GM19467 (cell line): ENCODE data around the gene YIF1B.
"Not testable (repeated sequence)": the region's sequence is repeated elsewhere in the genome, so short reads cannot be mapped to it uniquely, and the experiment has no call there.

Source experiments
- ATAC-seq: cut with Tn5 transposase; IDR thresholded peaks from one replicate; pipeline ENCODE4 v1.9.1; 2021; ENCODE audit warnings: mild to moderate bottlenecking, moderate library complexity; ENCODE audit not compliant: unreplicated experiment

Gene YIF1B

DNA sequence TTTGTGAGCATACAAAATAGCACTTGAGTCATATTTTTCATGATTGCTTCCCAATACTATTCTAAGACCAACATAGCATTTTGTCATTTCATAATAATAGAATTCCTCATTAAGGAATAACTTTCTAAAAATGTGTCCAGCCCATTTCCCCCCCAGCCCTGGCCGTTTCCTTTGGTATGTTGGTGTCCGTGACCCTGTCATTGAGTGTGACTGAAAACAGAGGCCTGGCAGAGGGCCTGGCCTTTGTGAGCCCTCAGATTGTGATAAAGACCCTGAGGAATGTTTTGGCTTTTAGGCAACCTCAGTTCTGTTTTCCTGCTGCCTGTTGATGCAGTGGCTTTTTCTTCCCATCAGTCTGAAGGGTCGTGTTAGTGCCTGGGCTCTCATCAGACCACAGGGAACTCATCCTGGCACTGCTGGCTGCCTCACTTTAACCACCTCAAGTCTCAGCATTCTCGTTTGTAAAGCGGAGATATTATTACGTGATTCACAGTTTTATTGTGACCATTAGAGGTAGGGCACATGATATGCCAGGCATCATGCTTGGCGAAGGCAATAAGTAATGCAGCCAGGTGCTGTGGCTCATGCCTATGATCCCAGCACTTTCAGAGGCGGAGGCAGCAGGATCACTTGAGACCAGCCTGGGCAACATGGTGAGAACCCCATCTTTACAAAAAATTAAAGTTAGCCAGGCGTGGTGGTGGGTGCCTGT lies 37.6 kb downstream of the YIF1B start:
- no peak for ATAC-seq

DNA sequence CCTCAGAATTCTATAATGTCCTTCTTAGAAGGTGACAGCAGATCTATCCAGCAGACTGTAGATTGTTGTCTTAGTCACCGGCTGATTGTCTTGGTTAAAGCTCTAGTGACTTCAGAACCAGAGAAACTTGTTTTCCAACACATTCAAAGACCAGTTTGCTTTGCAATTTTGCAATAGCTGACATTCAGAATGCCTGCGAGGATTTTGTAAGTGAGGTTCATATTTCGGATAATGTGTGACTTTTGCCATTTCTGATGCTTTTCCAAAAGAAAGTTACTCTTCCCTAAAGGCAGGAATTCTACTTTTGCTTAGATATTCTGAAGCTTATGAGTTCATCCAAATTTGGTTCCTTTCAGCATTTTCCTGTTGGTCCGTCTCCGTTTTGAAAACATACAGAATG lies 38.2 kb downstream of the YIF1B start:
- ATAC-seq: no peak

DNA sequence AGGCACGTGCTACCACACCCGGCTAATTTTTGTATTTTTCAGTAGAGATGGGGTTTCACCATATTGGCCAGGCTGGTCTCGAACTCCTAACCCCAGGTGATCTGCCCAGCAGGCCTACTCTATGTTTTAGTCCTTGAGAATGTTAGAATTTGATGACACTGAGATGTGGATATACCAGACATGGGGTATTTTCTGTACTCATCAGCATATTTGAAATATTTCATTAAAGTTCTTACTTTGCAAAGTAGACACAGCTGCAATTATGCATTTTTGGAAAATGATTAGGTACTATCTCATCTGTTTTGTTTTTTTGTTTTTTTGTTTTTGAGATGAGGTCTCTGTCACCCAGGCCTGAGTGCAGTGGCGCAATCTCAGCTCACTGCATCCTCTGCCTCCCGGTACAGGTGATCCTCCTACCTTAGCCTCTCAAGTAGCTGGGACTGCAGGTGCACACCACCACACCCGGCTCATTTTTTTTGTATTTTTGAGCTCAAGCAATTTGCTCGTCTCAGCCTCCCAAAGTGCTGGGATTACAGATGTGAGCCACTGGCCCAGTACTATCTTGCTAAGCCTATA lies 38.7 kb downstream of the YIF1B start:
- no peak for ATAC-seq

DNA sequence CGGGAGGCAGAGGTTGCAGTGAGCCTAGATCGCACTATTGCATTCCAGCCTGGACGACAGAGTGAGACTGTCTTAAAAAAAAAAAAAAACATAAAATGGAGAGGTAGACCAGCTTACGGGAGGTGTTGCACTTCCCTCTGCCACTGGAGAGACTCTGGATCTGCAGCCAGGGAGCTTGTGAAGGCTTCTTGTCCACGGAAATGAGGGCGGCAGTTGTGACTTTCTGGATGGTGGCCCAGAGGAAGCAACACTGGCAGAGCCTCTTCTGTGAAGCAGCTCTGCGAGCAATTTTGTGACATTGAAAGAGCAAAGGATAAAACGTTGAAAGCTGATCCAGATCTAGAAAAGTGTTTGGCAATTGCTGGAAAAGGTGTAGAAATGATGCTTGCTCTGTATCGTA lies 41.0 kb downstream of the YIF1B start:
- ATAC-seq: no peak

DNA sequence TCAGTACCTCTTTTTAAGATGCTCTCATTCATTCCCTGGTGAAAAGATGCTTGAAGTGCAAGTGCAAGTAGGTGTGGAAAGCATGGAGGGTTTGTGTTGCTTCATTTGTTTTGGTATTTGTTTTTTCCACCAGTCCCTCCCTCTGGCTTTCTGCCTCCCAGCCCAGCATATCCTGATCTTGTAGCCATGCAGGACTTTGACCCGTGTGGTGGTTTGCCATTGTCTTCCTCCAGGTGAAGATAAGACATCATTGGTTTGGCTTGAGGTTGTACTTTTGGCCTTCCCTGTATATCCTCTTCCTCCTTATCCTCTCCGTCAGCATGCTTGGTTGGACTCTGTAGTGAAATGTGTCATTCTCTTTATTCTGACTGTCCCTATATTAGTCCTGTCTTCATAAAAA lies 42.2 kb downstream of the YIF1B start:
- no peak for ATAC-seq

DNA sequence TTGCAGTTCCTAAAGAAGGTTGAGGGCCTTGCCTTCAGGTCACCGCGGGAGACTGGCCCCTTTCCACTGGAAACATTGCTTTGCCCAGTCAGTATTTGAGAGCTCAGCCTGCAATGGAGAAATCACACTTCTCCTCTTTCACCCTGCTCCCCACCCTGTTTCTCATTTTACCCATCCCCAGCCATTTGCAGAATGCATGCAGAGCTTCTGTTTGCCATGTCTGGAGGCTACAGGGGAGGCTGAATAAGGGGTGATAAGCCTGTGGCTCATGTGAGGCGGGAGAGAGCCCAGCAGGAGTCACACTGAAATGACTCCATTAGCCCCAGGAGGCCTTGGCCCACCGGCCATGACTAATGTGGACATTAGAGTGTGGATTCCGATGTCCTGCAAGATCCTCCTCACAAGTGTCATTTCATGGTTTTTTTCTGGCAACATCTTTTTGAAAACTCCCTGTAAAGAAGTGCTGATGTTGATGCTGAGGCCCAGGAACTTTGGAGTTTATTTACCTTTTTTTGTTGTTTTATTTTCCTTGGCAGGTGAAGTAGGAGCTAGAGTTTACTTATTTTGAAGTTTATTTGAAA lies 45.1 kb downstream of the YIF1B start:
- no peak for ATAC-seq

DNA sequence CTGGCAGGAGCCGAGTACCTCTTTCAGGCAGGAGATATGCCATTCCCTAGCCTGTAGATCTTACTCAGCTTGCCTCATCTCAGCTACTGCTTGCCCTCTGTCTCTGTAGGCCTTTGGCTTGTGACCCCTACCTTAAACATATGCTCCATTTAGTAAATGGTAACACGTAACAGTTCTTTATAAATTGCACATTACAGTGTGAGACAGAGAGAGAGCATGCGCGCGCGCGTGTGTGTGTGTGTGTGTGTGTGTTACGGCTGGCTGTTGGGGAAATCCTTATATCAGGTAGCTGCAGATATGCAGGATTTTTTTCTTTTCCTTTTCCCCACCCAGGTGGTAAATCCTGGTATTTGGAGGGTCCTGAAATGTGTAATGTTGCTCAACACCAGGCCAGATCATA lies 47.2 kb downstream of the YIF1B start:
- ATAC-seq: no peak

DNA sequence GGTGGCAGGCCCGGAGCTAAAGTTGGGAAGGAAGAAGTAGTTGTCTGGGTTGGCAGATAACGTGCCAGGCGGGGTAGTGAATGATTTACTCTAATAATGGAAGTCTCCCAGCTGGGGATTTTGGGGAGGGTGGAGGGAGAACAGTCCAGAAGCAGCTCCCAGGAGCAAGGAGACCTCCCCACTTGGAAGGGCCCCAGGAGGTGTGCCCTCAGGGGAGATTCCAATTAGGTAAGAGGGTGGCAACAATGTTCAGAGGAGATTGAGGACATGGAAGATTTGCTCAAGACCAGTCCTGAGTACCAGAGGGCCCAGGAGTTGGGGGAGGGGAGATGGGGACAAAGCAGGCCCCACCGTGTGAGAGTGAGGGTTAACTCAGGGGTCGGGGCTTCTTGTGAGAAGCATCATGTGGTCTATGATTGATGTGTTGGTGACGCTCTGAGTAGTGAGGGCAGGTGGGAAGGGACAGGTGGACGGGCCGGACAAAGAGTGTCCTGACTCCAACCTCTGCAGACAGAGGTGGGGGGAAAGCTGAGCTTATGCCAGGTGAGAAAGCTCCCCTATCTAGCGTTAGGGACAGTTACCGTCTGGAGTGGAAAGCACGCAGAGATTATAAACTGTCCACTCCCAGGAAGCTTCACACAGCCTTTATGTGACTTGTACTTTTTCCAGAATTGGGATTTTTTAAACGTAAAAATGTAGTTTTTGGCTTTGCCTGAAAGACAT lies 47.8 kb downstream of the YIF1B start:
- ATAC-seq: no peak

DNA sequence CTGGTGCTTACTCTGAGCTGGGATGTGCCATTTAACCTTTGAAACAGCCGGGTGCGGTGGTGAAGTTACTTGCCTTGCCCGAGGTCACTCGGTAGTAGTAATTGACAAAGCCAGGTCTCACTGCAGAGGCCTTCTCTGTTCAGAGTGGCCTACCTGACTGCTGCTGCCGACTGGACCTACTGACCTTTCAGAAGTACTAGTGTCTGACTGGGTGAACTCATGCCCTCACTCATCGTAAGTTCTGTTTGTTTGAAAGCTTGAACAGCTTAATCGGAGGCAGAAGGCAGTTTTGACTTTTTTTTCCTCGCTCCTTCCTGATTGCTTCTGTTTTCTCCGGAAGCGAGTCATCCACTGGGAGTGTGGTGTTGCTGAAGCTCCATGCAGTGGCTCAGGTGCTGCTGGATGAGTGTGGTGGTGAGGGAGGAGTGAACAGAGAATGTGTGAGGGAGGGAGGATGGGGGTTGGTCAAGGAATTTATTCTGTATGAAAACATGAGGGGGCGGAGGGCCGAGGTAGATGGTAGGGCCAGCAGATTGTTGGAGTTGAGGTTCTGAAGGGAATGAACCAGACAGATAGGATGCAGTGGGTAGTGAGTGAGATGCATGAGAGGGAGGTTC lies 48.7 kb downstream of the YIF1B start:
- ATAC-seq: no peak

DNA sequence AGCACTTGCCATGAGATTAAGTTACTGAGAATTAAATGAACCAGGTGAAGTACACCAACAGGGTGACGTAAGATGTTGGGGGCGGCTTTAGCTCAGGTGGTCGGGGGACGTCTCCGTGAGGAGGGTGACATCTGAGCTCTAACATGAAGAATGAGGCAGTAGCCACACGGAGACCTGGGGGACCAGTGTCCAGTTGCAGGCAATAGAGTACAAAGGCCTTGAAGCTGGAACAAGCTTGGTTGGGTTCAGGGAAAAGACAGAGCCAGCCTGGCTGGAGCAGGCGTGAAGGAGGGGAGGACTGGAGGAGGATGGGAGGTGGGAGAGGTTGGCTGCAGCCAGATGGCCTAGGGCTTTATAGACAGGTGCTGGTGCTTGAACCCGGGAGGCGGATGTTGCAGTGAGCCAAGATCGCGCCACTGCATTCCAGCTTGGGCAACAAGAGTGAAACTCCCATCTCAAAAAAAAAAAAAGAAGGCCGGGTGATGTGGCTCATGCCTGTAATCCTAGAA lies 49.8 kb downstream of the YIF1B start:
- ATAC-seq: no peak

DNA sequence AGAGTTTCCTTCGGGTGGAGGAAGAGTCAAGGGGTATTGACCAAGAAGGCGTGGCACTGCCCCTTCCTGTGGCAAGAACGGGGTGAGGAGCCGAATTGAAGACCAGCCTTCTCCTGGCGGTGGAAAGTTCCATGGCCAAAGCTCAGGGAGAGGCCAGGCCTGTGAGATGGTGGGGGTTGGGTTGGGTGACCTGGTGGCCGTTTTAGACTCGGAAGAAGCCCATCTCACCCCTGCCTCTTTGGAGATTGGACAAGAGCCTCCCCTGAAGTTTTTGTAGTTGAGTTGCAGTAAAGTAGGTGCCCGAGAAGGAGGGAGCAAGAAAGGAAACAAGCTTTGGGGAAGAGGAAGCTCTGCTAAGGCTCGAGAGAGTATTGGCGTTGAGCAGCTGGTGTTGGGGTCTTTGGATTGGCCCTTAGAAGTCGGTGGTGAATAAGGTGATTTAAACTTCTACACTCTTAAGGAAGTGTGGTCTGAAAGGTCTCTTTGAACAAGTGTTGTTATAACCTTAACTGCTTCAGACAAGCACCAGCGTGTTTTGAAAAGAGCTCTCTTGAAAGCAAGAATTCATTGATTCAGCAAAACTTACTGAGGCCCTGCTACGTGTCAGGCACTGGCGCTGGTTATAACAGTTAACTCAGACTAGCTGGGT lies 50.4 kb downstream of the YIF1B start:
- no peak for ATAC-seq

DNA sequence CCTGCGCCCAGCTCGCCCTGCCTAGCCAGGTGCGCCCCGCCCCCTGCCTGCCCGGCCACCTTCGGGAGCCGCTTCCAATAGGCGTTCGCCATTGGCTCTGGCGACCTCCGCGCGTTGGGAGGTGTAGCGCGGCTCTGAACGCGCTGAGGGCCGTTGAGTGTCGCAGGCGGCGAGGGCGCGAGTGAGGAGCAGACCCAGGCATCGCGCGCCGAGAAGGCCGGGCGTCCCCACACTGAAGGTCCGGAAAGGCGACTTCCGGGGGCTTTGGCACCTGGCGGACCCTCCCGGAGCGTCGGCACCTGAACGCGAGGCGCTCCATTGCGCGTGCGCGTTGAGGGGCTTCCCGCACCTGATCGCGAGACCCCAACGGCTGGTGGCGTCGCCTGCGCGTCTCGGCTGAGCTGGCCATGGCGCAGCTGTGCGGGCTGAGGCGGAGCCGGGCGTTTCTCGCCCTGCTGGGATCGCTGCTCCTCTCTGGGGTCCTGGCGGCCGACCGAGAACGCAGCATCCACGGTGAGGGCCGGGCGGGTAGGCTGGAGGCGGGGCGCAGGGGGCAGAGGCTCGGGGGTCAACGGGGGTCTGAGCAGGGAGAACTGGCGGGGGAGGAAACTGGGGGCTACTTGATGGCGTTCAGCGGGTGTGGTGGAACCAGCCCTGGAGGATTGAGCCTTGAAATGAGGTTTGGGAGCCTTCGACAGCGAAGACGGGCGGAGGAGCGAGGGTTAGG lies 51.1 kb downstream of the YIF1B start, which contains the start of gene SPINT2:
Gene SPINT2 (plus strand): TSS at position 88 of the 727 bp plus-strand sequence. CDS start 320 bp downstream, at position 408.
- no peak for ATAC-seq

DNA sequence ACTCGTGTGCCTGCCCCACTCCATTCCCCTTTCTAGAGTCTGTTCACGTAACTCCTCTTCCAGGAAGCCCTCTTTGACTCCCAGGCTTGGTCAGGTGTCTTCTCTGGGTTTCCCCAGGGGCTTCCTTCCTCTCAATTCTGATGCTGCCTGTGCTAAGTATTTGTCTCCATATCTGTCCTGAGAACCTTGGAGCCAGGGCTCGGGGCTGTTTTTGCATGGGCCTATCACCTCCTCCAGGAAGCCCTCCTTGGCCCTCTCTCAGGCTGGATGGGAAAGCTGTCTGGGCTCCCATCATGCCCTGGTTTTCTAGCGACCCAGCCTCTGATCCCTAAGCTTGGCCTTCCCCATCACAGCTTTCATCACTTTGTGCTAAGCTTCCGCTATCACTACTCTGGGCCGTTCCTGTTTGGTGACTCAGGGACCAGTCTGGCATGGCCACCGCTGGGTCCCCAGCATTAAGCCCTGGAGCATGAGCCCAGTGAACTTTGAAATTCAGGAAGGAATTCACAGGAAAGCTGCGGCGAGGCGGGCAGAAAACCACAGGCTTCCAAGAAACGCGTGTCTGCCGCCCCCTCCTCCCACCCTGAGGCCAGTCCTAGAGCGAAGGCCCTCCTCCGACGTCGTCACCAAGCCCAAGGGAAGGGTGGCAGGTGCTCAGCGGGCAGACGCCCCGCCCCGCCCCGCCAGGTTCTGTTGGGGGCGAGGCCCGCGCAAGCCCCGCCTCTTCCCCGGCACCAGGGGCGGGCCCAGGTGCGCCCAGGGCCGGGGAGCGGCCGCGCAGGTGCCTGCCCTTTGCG lies 51.9 kb downstream of the YIF1B start:
- no peak for ATAC-seq

DNA sequence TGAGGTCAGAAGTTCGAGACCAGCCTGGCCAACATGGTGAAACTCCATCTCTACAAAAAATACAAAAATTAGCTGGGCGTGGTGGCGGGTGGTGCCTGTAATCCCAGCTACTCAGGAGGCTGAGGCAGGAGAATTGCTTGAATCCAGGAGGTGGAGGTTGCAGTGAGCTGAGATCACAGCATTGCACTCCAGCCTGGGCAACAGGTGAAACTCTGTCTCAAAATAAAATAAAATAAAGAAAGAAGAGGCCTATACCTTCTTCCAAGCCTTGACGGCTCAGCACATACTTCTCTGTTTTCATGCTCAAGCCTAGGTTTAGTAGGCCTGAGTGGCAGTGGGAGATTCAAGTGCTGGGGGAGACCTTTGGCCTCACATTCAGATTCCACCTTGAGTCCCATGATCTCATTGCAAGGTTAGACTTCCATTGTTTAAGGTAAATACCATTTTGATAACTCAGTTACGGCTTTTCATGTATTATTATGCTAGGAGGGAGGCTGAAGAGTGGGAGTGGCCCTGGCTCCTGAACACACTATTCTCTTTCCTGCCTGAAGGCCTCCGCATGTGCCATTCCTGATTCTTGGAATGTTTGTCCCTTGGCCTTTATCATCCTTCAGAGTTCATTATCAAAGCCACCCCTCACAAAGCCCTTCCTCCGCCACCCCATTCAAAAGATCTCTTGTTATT lies 53.0 kb downstream of the YIF1B start:
- no peak for ATAC-seq

DNA sequence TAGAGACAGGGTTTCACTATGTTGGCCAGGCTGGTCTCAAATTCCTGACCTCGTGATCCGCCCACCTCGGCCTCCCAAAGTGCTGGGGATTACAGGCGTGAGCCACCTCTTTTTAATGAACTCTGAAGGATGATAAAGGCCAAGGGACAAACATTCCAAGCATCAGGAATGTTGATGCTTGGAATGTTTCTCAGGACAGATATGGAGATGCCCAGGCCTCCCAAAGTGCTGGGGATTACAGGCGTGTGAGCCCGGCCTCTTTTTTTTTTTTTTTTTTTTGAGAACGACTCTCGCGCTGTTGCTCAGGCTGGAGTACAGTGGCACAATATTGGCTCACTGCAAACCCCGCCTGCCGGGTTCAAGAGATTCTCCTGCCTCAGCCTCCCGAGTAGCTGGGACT lies 53.8 kb downstream of the YIF1B start:
- not testable (repeated sequence) for ATAC-seq

DNA sequence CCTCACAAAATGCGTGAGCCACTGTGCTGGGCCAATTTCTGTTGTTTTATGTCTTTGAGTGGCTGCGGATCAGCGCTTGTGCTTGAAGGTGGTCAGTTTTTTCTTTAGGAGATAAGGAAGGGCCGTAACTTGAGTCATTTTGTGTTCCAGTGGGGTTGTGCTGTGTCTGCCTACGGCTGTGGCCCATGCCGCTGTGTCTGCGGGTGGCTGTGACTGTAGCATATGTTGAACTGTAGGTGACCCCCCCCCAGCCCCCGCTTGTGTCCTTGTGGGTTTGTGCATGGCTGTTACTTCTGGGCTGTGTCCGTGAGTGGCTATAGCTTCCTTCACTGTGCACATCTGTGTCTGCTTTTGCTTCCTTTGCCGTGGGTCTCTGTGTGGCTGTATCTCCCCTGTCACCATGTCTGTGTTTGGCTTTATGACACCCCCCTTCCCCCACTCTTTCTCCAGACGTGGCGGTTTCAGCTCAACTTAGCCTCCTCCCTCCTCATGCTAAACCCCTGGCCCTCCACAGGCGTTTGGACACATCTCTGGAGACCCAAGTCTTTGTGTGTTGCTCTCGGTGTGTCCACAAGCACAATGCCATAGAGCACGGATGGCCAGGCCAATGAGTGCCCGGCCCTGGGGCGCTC lies 60.2 kb downstream of the YIF1B start:
- no peak for ATAC-seq

DNA sequence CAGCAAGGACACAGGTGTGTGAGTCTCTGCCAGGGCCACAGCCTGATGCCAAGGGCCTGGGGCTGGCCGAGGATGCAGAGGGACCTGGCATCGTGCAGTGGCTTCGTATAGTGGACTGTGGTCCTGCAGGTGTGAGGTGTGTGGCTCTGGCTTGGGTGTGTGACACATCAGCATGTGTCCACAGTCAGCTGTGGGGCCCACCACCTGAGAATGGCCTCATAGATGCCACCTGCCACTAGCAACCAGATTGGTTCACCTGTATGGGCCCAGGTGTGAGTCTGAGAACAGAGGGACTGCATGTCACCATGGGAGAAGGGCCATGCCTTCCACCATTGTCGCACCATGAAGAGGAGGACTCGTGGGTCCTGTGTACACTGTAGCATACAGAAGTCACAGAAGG lies 62.0 kb downstream of the YIF1B start:
- ATAC-seq: no peak
